ENCODE data around the gene CDK9.
"Not testable (repeated sequence)": the region's sequence is repeated elsewhere in the genome, so short reads cannot be mapped to it uniquely, and the experiment has no call there.

The CDK9 gene

GRCh38 chr9:127818574-127818973 lies 32.7 kb downstream of the CDK9 start:
- DNase-seq (ENCODE audit: low read depth in 4 of 4, low spot score in 1 of 4), result no peak

GRCh38 chr9:127822108-127822507 lies 36.3 kb downstream of the CDK9 start:
- DNase-seq (ENCODE audit: low read depth in 4 of 4, low spot score in 1 of 4), result no peak

- no peak for DNase-seq (ENCODE audit: low read depth in 4 of 4, low spot score in 1 of 4)
Observed at GRCh38 chr9:127825319-127826051, 39.7 kb downstream of the CDK9 start.

- DNase-seq (ENCODE audit: low read depth in 4 of 4, low spot score in 1 of 4), result no peak
Observed at GRCh38 chr9:127826253-127826913, 40.5 kb downstream of the CDK9 start.

- DNase-seq (ENCODE audit: low read depth in 4 of 4, low spot score in 1 of 4), result no peak
Observed at GRCh38 chr9:127828262-127829031, 42.6 kb downstream of the CDK9 start.

- no peak for DNase-seq (ENCODE audit: low read depth in 4 of 4, low spot score in 1 of 4)
Observed at GRCh38 chr9:127829205-127829906, 43.5 kb downstream of the CDK9 start.

- DNase-seq (ENCODE audit: low read depth in 4 of 4, low spot score in 1 of 4), result no peak
Observed at GRCh38 chr9:127832248-127832647, 46.4 kb downstream of the CDK9 start.

- no peak for DNase-seq (ENCODE audit: low read depth in 4 of 4, low spot score in 1 of 4)
Observed at GRCh38 chr9:127833555-127833954, 47.7 kb downstream of the CDK9 start.

GRCh38 chr9:127835991-127836516 lies 50.2 kb downstream of the CDK9 start:
- no peak for DNase-seq (ENCODE audit: low read depth in 4 of 4, low spot score in 1 of 4)

- DNase-seq (ENCODE audit: low read depth in 4 of 4, low spot score in 1 of 4), result not testable (repeated sequence)
Observed at GRCh38 chr9:127836561-127836960, 50.7 kb downstream of the CDK9 start.

- DNase-seq (ENCODE audit: low read depth in 4 of 4, low spot score in 1 of 4), result no peak
Observed at GRCh38 chr9:127837346-127837745, 51.5 kb downstream of the CDK9 start.

- DNase-seq (ENCODE audit: low read depth in 4 of 4, low spot score in 1 of 4), result no peak
Observed at GRCh38 chr9:127838375-127839078, 52.7 kb downstream of the CDK9 start.

Data from stimulated activated CD4-positive, alpha-beta T cell treated with anti-CD3 and anti-CD28 coated beads, Interleukin-1b, Interleukin-23, amount 100 ng/mL, for 24 hours (primary cell).